SK-N-SH (cell line): ENCODE data around the gene IRF9.

ENCODE experiments used
- RAD21 ChIP-seq: IDR thresholded peaks from 2 replicates; pipeline ENCODE4 v1.6.1; 2012; ENCODE audit warnings: mild to moderate bottlenecking, low read length
- RXRA ChIP-seq: IDR thresholded peaks from 2 replicates; pipeline ENCODE4 v1.4.0; 2012; ENCODE audit warnings: low read depth, mild to moderate bottlenecking, borderline replicate concordance
- TAF1 ChIP-seq: IDR thresholded peaks from 2 replicates; pipeline ENCODE4 v1.6.1; 2012; ENCODE audit warnings: low read depth, mild to moderate bottlenecking, low read length, moderate library complexity, borderline replicate concordance
- TF ChIP-seq, protein P1 (sequence below): fragments of 200-600 bp; sonication (generic); IDR thresholded peaks from 2 replicates; pipeline ENCODE4 v1.6.1; 2017; ENCODE audit warnings: antibody characterized with exemption, mild to moderate bottlenecking, moderate library complexity
- TF ChIP-seq, protein P2 (sequence below): fragments of 150-350 bp; IDR thresholded peaks from 2 replicates; pipeline ENCODE4 v1.6.1; 2017; ENCODE audit warnings: antibody characterized with exemption, low read length, low read depth, borderline replicate concordance

DNA sequence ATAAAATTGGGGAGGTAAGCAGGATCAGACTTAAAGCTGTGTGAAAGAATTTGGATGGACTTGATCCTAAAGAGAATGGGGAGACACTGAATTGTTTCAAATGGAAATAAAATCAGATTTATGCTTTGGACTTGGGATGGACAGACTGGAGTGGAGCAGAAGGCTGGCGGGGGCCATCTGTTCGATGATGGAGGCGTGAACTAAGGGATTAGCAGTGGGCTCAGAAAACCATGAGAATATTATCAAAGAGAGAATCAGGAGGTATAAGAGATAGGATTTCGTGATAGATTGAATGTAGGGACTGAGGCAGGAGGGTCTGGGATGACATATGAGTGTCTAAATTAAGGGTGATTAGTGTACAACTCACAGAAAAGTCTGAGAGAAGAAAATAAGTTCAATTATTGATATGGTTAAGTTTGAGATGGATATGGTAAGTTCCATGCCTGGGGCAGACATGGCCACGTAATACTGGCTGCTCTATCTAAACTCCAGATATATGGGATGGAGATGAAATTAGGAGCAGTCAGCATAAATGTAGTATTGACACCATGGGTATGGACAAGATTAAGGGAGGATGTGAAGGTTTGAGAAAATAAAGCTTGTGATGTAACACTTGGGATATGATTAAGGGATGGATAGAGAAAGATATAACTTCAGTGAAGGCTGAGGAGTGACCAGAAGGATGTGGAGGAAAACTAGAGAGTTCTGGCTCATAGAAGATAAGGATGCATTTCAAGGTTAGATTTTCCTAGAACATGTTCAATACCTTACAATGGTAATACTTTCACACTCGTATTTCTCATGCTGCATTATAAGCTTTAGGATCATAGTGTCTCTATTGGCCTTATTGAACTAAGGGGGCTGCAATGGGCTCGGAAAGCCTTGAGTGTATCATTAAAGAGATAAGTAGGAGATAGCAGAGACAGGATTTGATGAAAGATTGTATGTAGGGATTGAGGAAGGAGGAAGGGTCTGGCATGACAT lies 43.4 kb downstream of the IRF9 start:
- TF ChIP-seq, protein P1, sequence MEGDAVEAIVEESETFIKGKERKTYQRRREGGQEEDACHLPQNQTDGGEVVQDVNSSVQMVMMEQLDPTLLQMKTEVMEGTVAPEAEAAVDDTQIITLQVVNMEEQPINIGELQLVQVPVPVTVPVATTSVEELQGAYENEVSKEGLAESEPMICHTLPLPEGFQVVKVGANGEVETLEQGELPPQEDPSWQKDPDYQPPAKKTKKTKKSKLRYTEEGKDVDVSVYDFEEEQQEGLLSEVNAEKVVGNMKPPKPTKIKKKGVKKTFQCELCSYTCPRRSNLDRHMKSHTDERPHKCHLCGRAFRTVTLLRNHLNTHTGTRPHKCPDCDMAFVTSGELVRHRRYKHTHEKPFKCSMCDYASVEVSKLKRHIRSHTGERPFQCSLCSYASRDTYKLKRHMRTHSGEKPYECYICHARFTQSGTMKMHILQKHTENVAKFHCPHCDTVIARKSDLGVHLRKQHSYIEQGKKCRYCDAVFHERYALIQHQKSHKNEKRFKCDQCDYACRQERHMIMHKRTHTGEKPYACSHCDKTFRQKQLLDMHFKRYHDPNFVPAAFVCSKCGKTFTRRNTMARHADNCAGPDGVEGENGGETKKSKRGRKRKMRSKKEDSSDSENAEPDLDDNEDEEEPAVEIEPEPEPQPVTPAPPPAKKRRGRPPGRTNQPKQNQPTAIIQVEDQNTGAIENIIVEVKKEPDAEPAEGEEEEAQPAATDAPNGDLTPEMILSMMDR, result no peak
- TF ChIP-seq RAD21 (no peak), TAF1 (no peak), RXRA (no peak)
- TF ChIP-seq, protein P2, sequence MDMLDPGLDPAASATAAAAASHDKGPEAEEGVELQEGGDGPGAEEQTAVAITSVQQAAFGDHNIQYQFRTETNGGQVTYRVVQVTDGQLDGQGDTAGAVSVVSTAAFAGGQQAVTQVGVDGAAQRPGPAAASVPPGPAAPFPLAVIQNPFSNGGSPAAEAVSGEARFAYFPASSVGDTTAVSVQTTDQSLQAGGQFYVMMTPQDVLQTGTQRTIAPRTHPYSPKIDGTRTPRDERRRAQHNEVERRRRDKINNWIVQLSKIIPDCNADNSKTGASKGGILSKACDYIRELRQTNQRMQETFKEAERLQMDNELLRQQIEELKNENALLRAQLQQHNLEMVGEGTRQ, result no peak
